HepG2 (cell line): ENCODE results near the gene CMTM3. TPM values are rescaled to one million over a fixed set of nuclear protein-coding genes. Genes with fewer than 3 reads are reported as not detected.
"Not testable (repeated sequence)": the region's sequence is repeated elsewhere in the genome, so short reads cannot be mapped to it uniquely, and the experiment has no call there.

Source experiments
- ATAC-seq: fragments of 200-7000 bp; cut with Tn5 transposase; 3 replicates; pipeline ENCODE4 v1.9.1; 2020; ENCODE audit warnings: mild to moderate bottlenecking, moderate library complexity
- BruUV-seq: library from RNA; stranded (reverse); fragments of 400-500 nt; replicated peaks from 2 replicates; lab custom pipeline; 2021; lab: Mats Ljungman, UMichigan
- CTCF ChIA-PET: fragments of 300-600 bp; formaldehyde crosslinking; extraction: SDS; loops from one replicate; lab custom pipeline; 2021; ENCODE audit warnings: low total read pairs, inconsistent platforms, low intra/inter-chr PET ratio; lab: Yijun Ruan, JAX
- POLR2A ChIA-PET: fragments of 350-600 bp; sonication (Branson Sonifier 250); formaldehyde crosslinking; loops from one replicate; lab custom pipeline; 2020; ENCODE audit warnings: antibody characterized with exemption, inconsistent platforms; lab: Yijun Ruan, JAX
- DNase-seq: peaks from one replicate; pipeline ENCODE4 v3.0.0-alpha.2; 2015; ENCODE audit warnings: low spot score
- FAIRE-seq: peaks from 3 replicates; lab custom pipeline; 2011; peaks lifted over from hg19 to GRCh38; lab: Jason Lieb, UNC
- H2AFZ ChIP-seq: one replicate; pipeline ENCODE4 v1.6.1; 2011; ENCODE audit warnings: low read length, inconsistent platforms
- H3K27ac ChIP-seq: fragments of 300-600 bp; 3 replicates; pipeline ENCODE4 v1.8.0; 2011; ENCODE audit warnings: mixed run types, mild to moderate bottlenecking, mixed read lengths, low read length, inconsistent platforms; ENCODE audit not compliant: insufficient read depth; ENCODE audit errors: extremely low read length
- H3K27me3 ChIP-seq, 2 experiments: fragments of 200-600 bp in 1 of 2; 2 replicates in 1 of 2; 3 replicates in 1 of 2; pipeline versions ENCODE4 v1.6.0 to v1.8.0; 2011; ENCODE audit warnings: low read length in 2 of 2, mild to moderate bottlenecking in 2 of 2, moderate library complexity in 2 of 2, inconsistent platforms in 1 of 2; ENCODE audit not compliant: insufficient read depth in 2 of 2, control insufficient read depth in 1 of 2
- H3K36me3 ChIP-seq, 2 experiments: fragments of 200-600 bp in 1 of 2; replicated peaks in 1 of 2; 2 replicates in 1 of 2; 3 replicates in 1 of 2; pipeline versions ENCODE4 v1.5.1 to v1.8.0; 2011; ENCODE audit warnings: low read length in 2 of 2, inconsistent platforms in 1 of 2; ENCODE audit not compliant: insufficient read depth in 2 of 2, control insufficient read depth in 1 of 2
- H3K4me1 ChIP-seq: 2 replicates; pipeline ENCODE4 v1.5.1; 2012; ENCODE audit warnings: low read length, inconsistent platforms; ENCODE audit not compliant: insufficient read depth
- H3K4me2 ChIP-seq: 2 replicates; pipeline ENCODE4 v1.6.0; 2011; ENCODE audit warnings: low read depth, low read length, inconsistent platforms
- H3K4me3 ChIP-seq, 3 experiments: fragments of 200-600 bp in 1 of 3; sonication (generic), shearing (Covaris generic) in 1 of 3; replicated peaks in 1 of 3; 2 replicates each; pipeline ENCODE4 v1.5.1; 2011 to 2016; ENCODE audit warnings: low read length in 3 of 3, inconsistent platforms in 2 of 3, low read depth in 2 of 3, mild to moderate bottlenecking in 2 of 3, control low read depth in 1 of 3, mixed read lengths in 1 of 3; ENCODE audit not compliant: insufficient read depth in 1 of 3
- H3K79me2 ChIP-seq: one replicate; pipeline ENCODE4 v1.6.1; 2011; ENCODE audit warnings: low read length, inconsistent platforms; ENCODE audit not compliant: insufficient read depth
- H3K9ac ChIP-seq: 2 replicates; pipeline ENCODE4 v1.6.0; 2011; ENCODE audit warnings: mild to moderate bottlenecking, low read depth, low read length, inconsistent platforms; ENCODE audit not compliant: insufficient read depth
- H3K9me3 ChIP-seq: 2 replicates; pipeline ENCODE4 v1.5.1; 2012; ENCODE audit warnings: mild to moderate bottlenecking, low read length
- H4K20me1 ChIP-seq: 2 replicates; pipeline ENCODE4 v1.6.0; 2011; ENCODE audit warnings: inconsistent platforms, mild to moderate bottlenecking, low read length, moderate library complexity; ENCODE audit not compliant: insufficient read depth
- DPF2 ChIP-seq: sonication (generic); formaldehyde crosslinking; IDR thresholded peaks from 2 replicates; pipeline ENCODE4 v1.4.0; 2020; ENCODE audit warnings: mild to moderate bottlenecking, low read depth, missing genetic modification reagents, borderline replicate concordance
- NFYC ChIP-seq: IDR thresholded peaks from 2 replicates; pipeline ENCODE4 v1.6.1; 2016; ENCODE audit warnings: missing genetic modification reagents, missing compliant biosample characterization
- ZNF746 ChIP-seq: sonication (generic); formaldehyde crosslinking; IDR thresholded peaks from 2 replicates; pipeline ENCODE4 v1.8.0; 2022; ENCODE audit warnings: mild to moderate bottlenecking, missing genetic modification reagents
- WGBS: methylation state at CpG from one replicate; pipeline ENCODE4 v1.1.6; 2017; ENCODE audit warnings: low lambda C conversion rate; 5-methylcytosine and 5-hydroxymethylcytosine counted together
- in situ Hi-C: cut with HindIII; loops from 2 replicates; pipeline ENCODE4 v1.10.0; 2017; ENCODE audit warnings: low pct_unique_long_range_greater_than_20kb; ENCODE audit not compliant: extremely low pct_ligation_motif_present
- intact Hi-C: fragments of 100-400 bp; cut with micrococcal nuclease; formaldehyde crosslinking; loops from one replicate; pipeline ENCODE4 v1.10.0; 2022; ENCODE audit not compliant: unreplicated experiment
- polyA plus RNA-seq, 8 experiments: library from polyadenylated mRNA; depleted of rRNA in 3 of 8; stranded (reverse) in 7 of 8; unstranded in 1 of 8; fragments of >200 nt; fragmentation: Illumina TruSeq in 4 of 8; extraction: Trizol in 4 of 8; gene quantifications; 2 replicates each; pipeline versions ENCODE4 v1.2.1 to v1.2.3, GENCODE V29; 2011 to 2016; ENCODE audit warnings: low read depth in 4 of 8, missing spikeins in 1 of 8, mixed read lengths in 1 of 8; ENCODE audit not compliant: insufficient read depth in 1 of 8
- total RNA-seq, 5 experiments: library from RNA; depleted of rRNA; stranded (reverse); fragments of >200 nt; fragmentation: Illumina TruSeq; extraction: Trizol; gene quantifications; 2 replicates each; pipeline ENCODE4 v1.2.3, GENCODE V29; 2016; ENCODE audit warnings: low read depth in 1 of 5

The CMTM3 gene
- total and polyA plus RNA-seq, 2 of the 13 experiments (the other 11 are each of a cell fraction or from before 2014, with no cell fraction given) = 29.2 to 48.7 TPM

GRCh38 chr16:66629856-66630255, 25.4 kb downstream of the CMTM3 start (continued):
- TF ChIP-seq DPF2 (CRISPR knock-in tag) (no peak), ZNF746 (CRISPR knock-in tag) (no peak), NFYC (no peak)

- H2AFZ ChIP-seq, FAIRE-seq, H3K79me2 ChIP-seq, CTCF ChIA-PET, BruUV-seq, H3K9ac ChIP-seq, DNase-seq, ATAC-seq, H3K36me3 ChIP-seq, POLR2A ChIA-PET, H3K27ac ChIP-seq, H3K27me3 ChIP-seq, intact Hi-C loops, H3K9me3 ChIP-seq, H3K4me3 ChIP-seq, H3K4me2 ChIP-seq, H4K20me1 ChIP-seq, in situ Hi-C loops: not testable (repeated sequence)
- WGBS = 98% methylated on average over 10 of the region's 49 CpGs
- H3K4me1 ChIP-seq = peaks cover 36% of the 10 kb centered on the region
These were observed 26.2 kb downstream of the CMTM3 start for GRCh38 chr16:66630561-66631260.

- POLR2A ChIA-PET, H2AFZ ChIP-seq, H3K4me2 ChIP-seq, intact Hi-C loops, ATAC-seq, H3K36me3 ChIP-seq, CTCF ChIA-PET, H3K79me2 ChIP-seq, H3K4me3 ChIP-seq, DNase-seq, BruUV-seq, H3K9ac ChIP-seq, H4K20me1 ChIP-seq, in situ Hi-C loops, H3K27me3 ChIP-seq, FAIRE-seq, H3K9me3 ChIP-seq, H3K27ac ChIP-seq: not testable (repeated sequence)
- 98% methylated on average over 4 of the region's 4 CpGs for WGBS
- peaks cover 36% of the 10 kb centered on the region for H3K4me1 ChIP-seq
These were observed 27.1 kb downstream of the CMTM3 start for GRCh38 chr16:66631558-66631957.
